Upper lobe of right lung (tissue), 1 donor: ENCODE measurements around the gene GLI2. TPM values are rescaled to one million over a fixed set of nuclear protein-coding genes. Genes with fewer than 3 reads are reported as not detected.

Experiments used
- ATAC-seq: fragments of 200-7000 bp; cut with Tn5 transposase; one replicate; pipeline ENCODE4 v1.9.1; 2020; ENCODE audit warnings: mild to moderate bottlenecking, moderate library complexity
- DNase-seq: peaks from one replicate; pipeline ENCODE4 v3.0.0-alpha.2; 2020
- H3K27ac ChIP-seq: fragments of 200-600 bp; one replicate; pipeline ENCODE4 v1.8.0; 2022
- H3K27me3 ChIP-seq: fragments of 200-600 bp; one replicate; pipeline ENCODE4 v1.8.0; 2022; ENCODE audit warnings: mild to moderate bottlenecking
- H3K36me3 ChIP-seq: fragments of 200-600 bp; one replicate; pipeline ENCODE4 v1.8.0; 2022
- H3K4me1 ChIP-seq: fragments of 200-600 bp; one replicate; pipeline ENCODE4 v1.8.0; 2022
- H3K4me3 ChIP-seq: fragments of 200-600 bp; one replicate; pipeline ENCODE4 v1.8.0; 2022; ENCODE audit warnings: mild to moderate bottlenecking
- H3K9me3 ChIP-seq: fragments of 200-600 bp; one replicate; pipeline ENCODE4 v1.8.0; 2022
- intact Hi-C: fragments of 100-400 bp; cut with DNase I; formaldehyde crosslinking; loops from one replicate; pipeline ENCODE4 v1.11.0; 2022
- total RNA-seq: library from RNA; stranded (reverse); fragmentation: NEBNext Ultra II Directional; extraction: Animal tissue kit (Norgen Biotek cat#: 25700); gene quantifications from one replicate; pipeline ENCODE4 v1.2.1, GENCODE V29; 2021
- TF ChIP-seq, protein P1 (sequence below): fragments of 200-600 bp; IDR thresholded peaks from one replicate; pipeline ENCODE4 v1.8.0; 2022; ENCODE audit warnings: antibody characterized with exemption
- donor health status: DM: no; HTN: yes; CAD: no; lungs with severe emphysema.

The GLI2 gene
- total RNA-seq, 1 donor from 2014 or later: 4.7 TPM

DNA sequence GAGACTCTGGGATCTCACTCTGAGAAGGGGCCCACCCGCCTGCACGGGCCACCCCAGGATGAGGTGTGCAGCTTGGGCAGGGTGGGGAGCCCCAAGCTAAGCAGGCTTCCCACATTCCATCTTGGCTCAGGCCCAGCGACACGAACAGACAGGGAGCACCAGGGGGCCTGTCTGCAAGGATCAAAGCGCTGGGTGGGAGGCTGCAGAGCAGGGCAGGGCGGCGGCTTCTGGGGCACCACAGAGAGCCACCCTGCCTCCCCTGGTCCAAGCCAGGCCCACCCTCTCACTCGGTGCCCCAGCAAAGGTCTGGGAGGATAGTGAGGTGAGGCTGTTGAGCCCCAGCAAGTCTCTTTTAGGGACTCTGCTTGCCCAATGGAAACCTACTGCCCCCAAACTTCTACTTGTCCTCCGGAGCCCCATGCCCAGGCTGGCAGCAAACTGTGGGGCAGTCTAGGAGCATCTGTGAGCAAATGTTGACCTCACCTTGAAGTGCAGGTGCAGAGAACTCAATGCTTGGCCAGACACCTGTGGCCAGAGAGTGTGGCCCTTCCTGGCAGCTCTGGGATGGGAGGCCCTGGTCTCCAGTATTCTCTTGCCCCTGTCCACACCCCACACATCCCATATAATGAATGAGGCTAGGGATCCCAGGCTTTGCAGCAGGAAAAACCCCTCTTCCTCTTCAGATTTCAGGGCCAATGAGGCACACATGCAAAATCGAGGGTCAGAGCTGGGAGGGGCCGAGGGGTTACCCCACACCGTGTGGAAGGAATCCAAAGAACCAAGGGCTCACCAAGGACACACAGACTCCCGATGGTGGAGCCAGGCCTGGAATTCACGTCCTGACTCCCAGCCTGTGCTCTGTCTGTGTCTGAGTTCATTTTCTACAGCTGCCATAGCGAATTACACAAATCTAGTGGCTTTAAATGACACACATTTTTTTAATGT, 18.8 kb upstream of the GLI2 start:
- DNase-seq: peak; percentile 45

DNA sequence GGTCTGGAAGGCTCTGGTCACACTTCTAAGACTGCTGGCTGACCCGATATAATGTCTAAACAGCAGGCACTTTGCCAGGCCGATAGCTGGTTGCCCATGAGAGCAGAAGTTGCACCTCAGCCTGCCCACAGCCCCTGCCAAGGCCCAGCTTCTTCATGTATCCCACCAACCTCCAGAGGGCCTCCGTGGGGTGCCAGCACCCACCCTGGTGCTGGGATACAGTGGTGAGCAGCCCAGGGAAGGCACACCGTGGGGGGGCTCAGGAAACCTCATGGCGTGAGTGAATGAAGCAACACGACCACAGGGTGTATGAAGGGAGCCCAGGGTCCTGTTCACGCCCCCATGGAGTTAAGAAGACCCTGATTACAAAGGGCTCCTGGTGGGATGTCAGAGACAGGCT, 16.2 kb upstream of the GLI2 start:
- intact Hi-C loops: no loop called here
- DNase-seq (peak; percentile 53), ATAC-seq (no peak)
- H3K27me3 ChIP-seq: peaks cover 6% of the 10 kb centered on the region
- TF ChIP-seq, protein P1, sequence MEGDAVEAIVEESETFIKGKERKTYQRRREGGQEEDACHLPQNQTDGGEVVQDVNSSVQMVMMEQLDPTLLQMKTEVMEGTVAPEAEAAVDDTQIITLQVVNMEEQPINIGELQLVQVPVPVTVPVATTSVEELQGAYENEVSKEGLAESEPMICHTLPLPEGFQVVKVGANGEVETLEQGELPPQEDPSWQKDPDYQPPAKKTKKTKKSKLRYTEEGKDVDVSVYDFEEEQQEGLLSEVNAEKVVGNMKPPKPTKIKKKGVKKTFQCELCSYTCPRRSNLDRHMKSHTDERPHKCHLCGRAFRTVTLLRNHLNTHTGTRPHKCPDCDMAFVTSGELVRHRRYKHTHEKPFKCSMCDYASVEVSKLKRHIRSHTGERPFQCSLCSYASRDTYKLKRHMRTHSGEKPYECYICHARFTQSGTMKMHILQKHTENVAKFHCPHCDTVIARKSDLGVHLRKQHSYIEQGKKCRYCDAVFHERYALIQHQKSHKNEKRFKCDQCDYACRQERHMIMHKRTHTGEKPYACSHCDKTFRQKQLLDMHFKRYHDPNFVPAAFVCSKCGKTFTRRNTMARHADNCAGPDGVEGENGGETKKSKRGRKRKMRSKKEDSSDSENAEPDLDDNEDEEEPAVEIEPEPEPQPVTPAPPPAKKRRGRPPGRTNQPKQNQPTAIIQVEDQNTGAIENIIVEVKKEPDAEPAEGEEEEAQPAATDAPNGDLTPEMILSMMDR: no peak
- H3K9me3 ChIP-seq: no peaks in the 10 kb centered on the region
- H3K4me3 ChIP-seq: no peak overlapping the region
- H3K36me3 ChIP-seq: no peaks in the 10 kb centered on the region
- H3K27ac ChIP-seq: no peak overlapping the region
- no peaks in the 10 kb centered on the region for H3K4me1 ChIP-seq

More for the DNA sequence above, 18.8 kb upstream of the GLI2 start:
- H3K27me3 ChIP-seq: peaks cover 2% of the 10 kb centered on the region
- H3K4me1 ChIP-seq: no peaks in the 10 kb centered on the region
- TF ChIP-seq, protein P1: no peak
- no peak overlapping the region for H3K27ac ChIP-seq
- ATAC-seq: no peak
- no peaks in the 10 kb centered on the region for H3K9me3 ChIP-seq
- no peak overlapping the region for H3K4me3 ChIP-seq
- intact Hi-C loops: no loop called here
- no peaks in the 10 kb centered on the region for H3K36me3 ChIP-seq

DNA sequence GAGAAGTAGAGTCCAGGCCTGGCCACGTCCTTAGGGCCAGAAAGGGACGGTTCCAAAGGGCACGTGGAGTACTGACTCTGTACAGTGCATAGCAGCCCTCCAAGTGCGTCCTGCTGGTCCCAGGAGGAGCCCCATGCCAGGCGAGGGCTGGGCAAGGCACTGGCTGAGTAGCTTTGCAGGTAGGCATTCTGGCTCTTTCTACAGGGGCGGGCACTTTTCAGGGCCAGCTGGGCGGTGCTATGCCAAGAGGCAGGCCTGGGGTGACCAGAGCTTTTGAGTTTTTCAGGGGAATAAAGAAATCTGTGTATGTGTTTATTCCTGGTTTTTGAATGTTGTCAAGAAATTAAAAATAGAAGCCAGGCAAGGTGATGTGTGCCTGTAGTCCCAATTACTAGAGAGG, 15.4 kb upstream of the GLI2 start:
- H3K27ac ChIP-seq: no peak overlapping the region
- DNase-seq (peak; percentile 55), ATAC-seq (no peak)
- no peaks in the 10 kb centered on the region for H3K9me3 ChIP-seq
- H3K4me1 ChIP-seq: no peaks in the 10 kb centered on the region
- H3K4me3 ChIP-seq: no peak overlapping the region
- intact Hi-C loops: no loop called here
- TF ChIP-seq, protein P1: no peak
- no peaks in the 10 kb centered on the region for H3K36me3 ChIP-seq
- peaks cover 6% of the 10 kb centered on the region for H3K27me3 ChIP-seq

DNA sequence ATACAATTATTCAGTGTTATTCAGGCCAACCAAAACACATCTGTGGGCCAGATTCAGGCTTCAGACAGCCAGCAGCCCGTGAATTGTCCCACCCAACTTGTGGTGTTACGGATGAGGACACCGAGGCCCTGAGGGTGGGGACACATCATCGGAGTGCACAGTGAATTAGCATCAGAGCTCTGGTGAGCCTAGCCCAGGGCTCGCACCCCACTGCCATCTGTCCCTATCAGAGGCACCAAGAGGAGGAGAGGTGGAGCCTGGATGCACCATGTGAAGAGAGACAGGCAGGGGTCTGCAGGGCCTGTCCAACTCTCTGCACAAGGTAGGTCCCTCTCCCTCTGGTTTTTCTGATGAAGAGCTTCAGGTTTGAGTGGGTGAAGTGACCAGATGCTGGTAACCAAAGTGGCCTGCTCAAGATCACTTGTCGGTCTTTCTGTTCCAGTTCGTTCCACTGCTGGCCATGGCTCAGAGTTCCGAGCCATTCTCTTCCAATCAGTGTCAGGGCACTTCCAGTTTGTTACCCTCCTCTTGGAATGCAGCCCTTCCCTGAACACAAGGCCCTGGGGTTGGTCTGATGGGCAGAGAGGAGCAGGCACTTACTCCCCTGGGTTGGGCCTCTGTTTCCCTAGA, 14.8 kb upstream of the GLI2 start:
- no peaks in the 10 kb centered on the region for H3K36me3 ChIP-seq
- H3K27ac ChIP-seq: no peak overlapping the region
- no peaks in the 10 kb centered on the region for H3K4me1 ChIP-seq
- intact Hi-C loops: no loop called here
- ATAC-seq (no peak), DNase-seq (peak; percentile 25)
- H3K9me3 ChIP-seq: no peaks in the 10 kb centered on the region
- TF ChIP-seq, protein P1: no peak
- peaks cover 6% of the 10 kb centered on the region for H3K27me3 ChIP-seq
- H3K4me3 ChIP-seq: no peak overlapping the region

DNA sequence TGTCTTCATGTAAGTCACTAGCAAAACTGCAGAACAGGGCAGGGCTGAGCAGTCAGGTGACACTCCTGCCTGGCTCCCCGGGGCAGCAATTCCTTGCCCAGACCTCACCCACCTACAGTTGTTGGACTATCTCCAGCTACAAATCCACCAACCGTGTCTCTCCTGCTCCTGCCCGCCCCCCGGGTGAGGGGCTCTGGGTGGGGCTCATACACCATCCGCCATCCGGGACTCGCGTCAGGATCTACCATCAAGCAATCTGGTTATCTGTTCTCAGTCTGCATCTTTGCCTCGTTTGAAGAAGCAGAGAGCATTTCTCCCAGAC, 13.5 kb upstream of the GLI2 start:
- Histone ChIP-seq H3K27me3 (peaks cover 6% of the 10 kb centered on the region), H3K4me3 (no peak overlapping the region), H3K36me3 (no peaks in the 10 kb centered on the region), H3K27ac (no peak overlapping the region), H3K9me3 (no peaks in the 10 kb centered on the region), H3K4me1 (no peaks in the 10 kb centered on the region)
- no peak for ATAC-seq
- intact Hi-C loops: no loop called here
- peak; percentile 21 for DNase-seq
- TF ChIP-seq, protein P1: no peak
